ENCODE measurements around the gene CCBE1.

GRCh38 chr18:59691996-59692395, 5.2 kb downstream of the CCBE1 start:
- TF ChIP-seq REST (IDR thresholded peaks at IDR 0.05; ENCODE audit: insufficient read depth in 1 of 2, low read depth in 2 of 2, low read length in 2 of 2) (no peak), POLR2AphosphoS5 (IDR thresholded peaks at IDR 0.05; ENCODE audit: low read depth, low read length) (no peak)

Measured in PFSK-1 (cell line).